Measurements from ENCODE around the gene MRPS17. TPM values are rescaled to one million over a fixed set of nuclear protein-coding genes. Genes with fewer than 3 reads are reported as not detected.

The MRPS17 gene
- total and polyA plus RNA-seq, 2 donors (not counting 1 experiment from before 2014, with no cell fraction given), result 4.2 to 13.0 TPM

GRCh38 chr7:55903985-55904759 lies 47.5 kb upstream of the MRPS17 start:
- no peaks in the 10 kb centered on the region for H3K27me3 ChIP-seq (replicated peaks in 1 of 4; ENCODE audit: control extremely low read depth in 1 of 4, control insufficient read depth in 3 of 4, insufficient read depth in 4 of 4, low read length in 3 of 4)
- Mint-ChIP-seq H3K27me3 (no peaks in the 10 kb centered on the region), H3K27ac (peak overlapping the region; percentile 78), H3K9me3 (ENCODE audit: insufficient read depth) (peaks cover 4% of the 10 kb centered on the region), H3K4me1 (peaks cover 10% of the 10 kb centered on the region), H3K4me3 (no peak overlapping the region)
- no peaks in the 10 kb centered on the region for H3K79me2 ChIP-seq (ENCODE audit: control insufficient read depth, insufficient read depth, low read length)
- WGBS (ENCODE audit: insufficient coverage), result 57% methylated on average over 1 of the region's 8 CpGs
- H3K27ac ChIP-seq (ENCODE audit: low read length in 2 of 2), result peak overlapping the region in 1 of 2 donors; percentile 70
- peaks cover 0 to 9% (median 0%) of the 10 kb centered on the region in 3 donors for H3K9me3 ChIP-seq (ENCODE audit: control extremely low read depth in 1 of 3, control insufficient read depth in 2 of 3, insufficient read depth in 1 of 3, low read length in 2 of 3)
- H3K9ac ChIP-seq (ENCODE audit: low read length), result no peak overlapping the region
- H3K4me1 ChIP-seq (ENCODE audit: control insufficient read depth in 2 of 2, insufficient read depth in 2 of 2, low read length in 2 of 2), result peaks cover 11 to 15% of the 10 kb centered on the region in 2 donors
- DNase-seq (peak; percentile 17), ATAC-seq (ENCODE audit: low read depth) (peak; percentile 73)
- intact Hi-C loops (cut with micrococcal nuclease), result loop anchor here (10.0 kb wide), 1 partner anchor 139 kb away; no protein-coding TSS in a partner anchor
- H3K4me2 ChIP-seq (replicated peaks; ENCODE audit: low read depth, low read length, poor library complexity, severe bottlenecking), result peak overlapping the region; percentile 19
- H2AFZ ChIP-seq (ENCODE audit: insufficient read depth, low read depth, low read length, poor library complexity, severe bottlenecking), result peak overlapping the region; percentile 34
- H3K4me3 ChIP-seq (ENCODE audit: control extremely low read depth in 1 of 5, extremely low read depth in 1 of 5, insufficient read depth in 1 of 5, low read depth in 2 of 5, low read length in 4 of 5), result no peak overlapping the region
- CTCF ChIA-PET, result interaction anchor here (0.6 kb wide), 1 partner anchor 121 kb away, joined by 4 read pairs; no protein-coding TSS in a partner anchor
- no peaks in the 10 kb centered on the region for H4K20me1 ChIP-seq (ENCODE audit: control insufficient read depth, insufficient read depth, low read length, poor library complexity, severe bottlenecking)
- no peaks in the 10 kb centered on the region for H3K36me3 ChIP-seq (replicated peaks in 1 of 2; ENCODE audit: control extremely low read depth in 1 of 2, control insufficient read depth in 1 of 2, extremely low read depth in 1 of 2, insufficient read depth in 2 of 2, low read length in 1 of 2)
- no peak for TF ChIP-seq CTCF (IDR thresholded peaks at IDR 0.05)
- POLR2A ChIA-PET, result no interaction called here

GRCh38 chr7:55912748-55913158 lies 38.9 kb upstream of the MRPS17 start:
- no peaks in the 10 kb centered on the region for H3K79me2 ChIP-seq (ENCODE audit: control insufficient read depth, insufficient read depth, low read length)
- no peak for ATAC-seq (ENCODE audit: low read depth)
- H3K4me3 ChIP-seq (ENCODE audit: control extremely low read depth in 1 of 5, extremely low read depth in 1 of 5, insufficient read depth in 1 of 5, low read depth in 2 of 5, low read length in 4 of 5), result no peak overlapping the region
- Mint-ChIP-seq H3K4me3 (no peak overlapping the region), H3K27me3 (no peaks in the 10 kb centered on the region), H3K9me3 (ENCODE audit: insufficient read depth) (no peaks in the 10 kb centered on the region), H3K27ac (no peak overlapping the region), H3K4me1 (no peaks in the 10 kb centered on the region)
- WGBS (ENCODE audit: insufficient coverage), result no CpG with 5 or more reads among the region's 3 CpGs
- no peaks in the 10 kb centered on the region for H3K27me3 ChIP-seq (replicated peaks in 1 of 4; ENCODE audit: control extremely low read depth in 1 of 4, control insufficient read depth in 3 of 4, insufficient read depth in 4 of 4, low read length in 3 of 4)
- POLR2A ChIA-PET, result no interaction called here
- no peak for TF ChIP-seq EZH2 (IDR thresholded peaks at IDR 0.05; ENCODE audit: borderline replicate concordance, insufficient read depth, low read depth, low read length, poor library complexity, severe bottlenecking)
- no peak for TF ChIP-seq CTCF (IDR thresholded peaks at IDR 0.05)
- H3K27ac ChIP-seq (ENCODE audit: low read length in 2 of 2), result no peak overlapping the region
- DNase-seq, result no peak
- intact Hi-C loops (cut with micrococcal nuclease), result no loop called here
- H3K9me3 ChIP-seq (ENCODE audit: control extremely low read depth in 1 of 3, control insufficient read depth in 2 of 3, insufficient read depth in 1 of 3, low read length in 2 of 3), result no peaks in the 10 kb centered on the region
- no peak overlapping the region for H3K4me2 ChIP-seq (replicated peaks; ENCODE audit: low read depth, low read length, poor library complexity, severe bottlenecking)
- H3K4me1 ChIP-seq (ENCODE audit: control insufficient read depth in 2 of 2, insufficient read depth in 2 of 2, low read length in 2 of 2), result no peaks in the 10 kb centered on the region
- H4K20me1 ChIP-seq (ENCODE audit: control insufficient read depth, insufficient read depth, low read length, poor library complexity, severe bottlenecking), result no peaks in the 10 kb centered on the region
- H3K36me3 ChIP-seq (replicated peaks in 1 of 2; ENCODE audit: control extremely low read depth in 1 of 2, control insufficient read depth in 1 of 2, extremely low read depth in 1 of 2, insufficient read depth in 2 of 2, low read length in 1 of 2), result peaks cover 0 to 10% of the 10 kb centered on the region in 2 experiments
- H3K9ac ChIP-seq (ENCODE audit: low read length), result no peak overlapping the region
- CTCF ChIA-PET, result no interaction called here
- H2AFZ ChIP-seq (ENCODE audit: insufficient read depth, low read depth, low read length, poor library complexity, severe bottlenecking), result no peak overlapping the region
